ENCODE measurements around the gene PMFBP1.
A peak's percentile ranks its signal among the peaks of the same experiment; 100 is the strongest.
"Not testable (repeated sequence)": the region's sequence is repeated elsewhere in the genome, so short reads cannot be mapped to it uniquely, and the experiment has no call there.

The PMFBP1 gene

DNA sequence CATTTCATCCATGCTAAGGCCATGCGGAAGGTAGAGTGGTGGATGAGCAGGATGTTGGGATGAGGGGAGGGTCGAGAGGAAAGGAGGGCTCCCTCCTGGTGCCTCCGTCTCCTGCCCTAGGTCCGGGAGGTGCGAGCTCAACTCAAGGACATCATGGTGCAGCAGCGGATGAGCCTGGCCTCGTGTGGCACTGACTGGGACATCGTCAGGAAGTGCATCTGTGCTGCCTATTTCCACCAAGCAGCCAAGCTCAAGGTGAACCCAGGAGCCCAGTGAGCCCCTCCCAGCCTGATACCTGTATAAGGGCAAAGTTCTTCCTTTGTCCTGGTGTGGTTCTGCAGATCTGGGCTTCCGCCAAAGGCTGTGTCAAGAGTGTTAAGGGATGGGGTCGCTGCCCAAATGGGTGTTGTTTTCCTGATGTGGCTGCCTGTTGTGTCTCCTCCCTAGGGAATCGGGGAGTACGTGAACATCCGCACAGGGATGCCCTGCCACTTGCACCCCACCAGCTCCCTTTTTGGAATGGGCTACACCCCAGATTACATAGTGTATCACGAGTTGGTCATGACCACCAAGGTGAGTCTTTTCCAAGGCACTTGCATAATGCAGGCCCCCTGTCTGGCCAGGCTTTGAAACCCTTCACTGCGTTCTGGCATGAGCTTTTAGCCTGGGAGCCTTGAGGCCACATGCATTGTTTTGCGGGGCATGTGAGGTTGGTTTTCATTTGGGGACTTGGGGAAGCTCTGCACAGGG, 63.4 kb downstream of the PMFBP1 start:
- no peaks in the 10 kb centered on the region for H3K4me1 Mint-ChIP-seq
- no peaks in the 10 kb centered on the region for H3K27me3 Mint-ChIP-seq
- H3K9me3 Mint-ChIP-seq, result no peaks in the 10 kb centered on the region
- no peak overlapping the region for H3K4me3 Mint-ChIP-seq
- no peak overlapping the region for H3K27ac Mint-ChIP-seq
- H3K36me3 Mint-ChIP-seq, result peaks cover 21% of the 10 kb centered on the region

DNA sequence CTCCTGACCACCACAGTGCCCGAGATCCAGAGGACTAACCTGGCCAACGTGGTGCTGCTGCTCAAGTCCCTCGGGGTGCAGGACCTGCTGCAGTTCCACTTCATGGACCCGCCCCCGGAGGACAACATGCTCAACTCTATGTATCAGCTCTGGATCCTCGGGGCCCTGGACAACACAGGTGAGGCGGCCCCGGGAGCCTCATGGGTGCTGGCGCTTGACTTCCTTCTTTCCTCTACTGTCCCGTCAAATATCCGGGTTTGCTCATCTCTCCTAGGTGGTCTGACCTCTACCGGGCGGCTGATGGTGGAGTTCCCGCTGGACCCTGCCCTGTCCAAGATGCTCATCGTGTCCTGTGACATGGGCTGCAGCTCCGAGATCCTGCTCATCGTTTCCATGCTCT, 64.6 kb downstream of the PMFBP1 start:
- H3K4me1 Mint-ChIP-seq, result no peaks in the 10 kb centered on the region
- H3K4me3 Mint-ChIP-seq, result no peak overlapping the region
- no peaks in the 10 kb centered on the region for H3K27me3 Mint-ChIP-seq
- H3K27ac Mint-ChIP-seq, result no peak overlapping the region
- H3K36me3 Mint-ChIP-seq, result peaks cover 25% of the 10 kb centered on the region
- H3K9me3 Mint-ChIP-seq, result no peaks in the 10 kb centered on the region

DNA sequence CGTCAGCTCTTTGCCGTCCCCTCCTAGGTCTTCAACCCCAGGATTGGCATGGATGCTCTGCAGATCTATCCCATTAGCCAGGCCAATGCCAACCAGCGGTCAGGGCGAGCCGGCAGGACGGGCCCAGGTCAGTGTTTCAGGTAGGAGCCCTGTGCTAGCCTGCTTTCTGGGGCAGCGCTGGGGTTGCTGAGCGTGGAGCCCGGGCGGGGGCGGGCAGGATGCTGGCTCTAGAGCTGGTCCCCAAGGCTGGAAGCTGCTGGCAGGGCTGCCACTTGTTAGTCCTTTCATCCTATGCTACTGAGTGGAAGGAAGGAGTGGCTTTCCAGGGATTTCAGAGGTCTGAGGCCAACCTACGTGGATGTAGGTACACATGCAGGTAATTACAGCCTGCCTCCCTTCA, 66.0 kb downstream of the PMFBP1 start:
- Mint-ChIP-seq H3K36me3 (peaks cover 29% of the 10 kb centered on the region), H3K9me3 (no peaks in the 10 kb centered on the region), H3K4me3 (no peak overlapping the region), H3K27ac (no peak overlapping the region), H3K4me1 (no peaks in the 10 kb centered on the region), H3K27me3 (no peaks in the 10 kb centered on the region)

DNA sequence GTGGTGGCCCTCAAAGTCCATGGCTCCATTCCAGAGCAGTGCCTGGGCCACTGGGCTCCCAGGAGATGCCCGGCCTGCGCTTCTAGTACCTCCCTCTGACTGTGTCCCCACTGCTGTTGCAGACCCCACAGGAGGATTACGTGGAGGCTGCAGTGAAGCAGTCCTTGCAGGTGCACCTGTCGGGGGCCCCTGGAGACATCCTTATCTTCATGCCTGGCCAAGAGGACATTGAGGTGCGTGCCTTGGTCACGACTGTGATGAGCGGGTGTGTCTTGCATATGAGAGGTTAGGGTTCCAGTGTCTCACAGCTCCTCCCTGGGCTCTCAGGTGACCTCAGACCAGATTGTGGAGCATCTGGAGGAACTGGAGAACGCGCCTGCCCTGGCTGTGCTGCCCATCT, 67.0 kb downstream of the PMFBP1 start:
- Mint-ChIP-seq H3K4me3 (no peak overlapping the region), H3K9me3 (no peaks in the 10 kb centered on the region), H3K27me3 (no peaks in the 10 kb centered on the region), H3K4me1 (no peaks in the 10 kb centered on the region), H3K27ac (no peak overlapping the region), H3K36me3 (peaks cover 26% of the 10 kb centered on the region)

DNA sequence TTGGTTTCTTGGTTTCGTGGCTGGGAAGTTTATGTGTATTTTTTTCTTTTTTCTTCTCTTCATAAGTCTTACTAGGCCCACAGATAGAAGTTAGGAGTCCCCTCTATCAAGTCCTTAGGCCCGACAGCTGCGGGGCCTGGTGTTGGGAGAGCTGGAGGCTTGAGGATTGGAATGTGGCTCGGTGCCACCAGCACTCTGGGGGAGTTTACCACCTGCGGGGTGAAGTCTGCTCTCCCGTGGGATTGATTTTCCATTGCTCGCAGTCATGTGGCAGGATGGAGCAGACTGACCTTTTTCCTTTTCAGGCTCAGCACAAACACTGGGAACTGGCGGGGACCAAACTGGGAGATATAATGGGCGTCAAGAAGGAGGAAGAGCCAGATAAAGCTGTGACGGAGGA, 70.8 kb downstream of the PMFBP1 start:
- no peaks in the 10 kb centered on the region for H3K27me3 Mint-ChIP-seq
- H3K27ac Mint-ChIP-seq, result no peak overlapping the region
- no peaks in the 10 kb centered on the region for H3K9me3 Mint-ChIP-seq
- H3K4me1 Mint-ChIP-seq, result peaks cover 10% of the 10 kb centered on the region
- peaks cover 27% of the 10 kb centered on the region for H3K36me3 Mint-ChIP-seq
- no peak overlapping the region for H3K4me3 Mint-ChIP-seq

DNA sequence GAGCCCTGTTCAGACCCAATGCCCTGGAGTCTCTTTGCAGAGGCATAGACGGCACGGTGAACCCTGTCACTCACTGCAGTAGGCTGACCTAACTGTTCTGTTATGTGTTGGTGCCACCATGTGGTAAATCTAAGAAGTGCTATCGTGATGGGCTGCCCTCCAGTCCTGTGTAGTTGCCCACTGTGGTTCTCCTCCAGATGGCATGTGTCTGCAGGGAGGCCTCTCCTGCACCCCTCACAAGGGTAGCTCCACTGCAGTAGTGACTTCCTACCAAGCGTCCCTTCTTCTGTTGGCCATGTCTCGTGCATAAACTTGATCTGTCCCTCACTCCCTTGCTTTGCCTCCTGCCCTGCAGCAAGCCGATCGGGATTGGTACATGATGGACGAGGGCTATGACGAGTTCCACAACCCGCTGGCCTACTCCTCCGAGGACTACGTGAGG, 72.6 kb downstream of the PMFBP1 start:
- no peaks in the 10 kb centered on the region for H3K27me3 Mint-ChIP-seq
- H3K4me1 Mint-ChIP-seq, result peaks cover 26% of the 10 kb centered on the region
- peaks cover 28% of the 10 kb centered on the region for H3K36me3 Mint-ChIP-seq
- no peak overlapping the region for H3K27ac Mint-ChIP-seq
- H3K4me3 Mint-ChIP-seq, result no peak overlapping the region
- no peaks in the 10 kb centered on the region for H3K9me3 Mint-ChIP-seq

DNA sequence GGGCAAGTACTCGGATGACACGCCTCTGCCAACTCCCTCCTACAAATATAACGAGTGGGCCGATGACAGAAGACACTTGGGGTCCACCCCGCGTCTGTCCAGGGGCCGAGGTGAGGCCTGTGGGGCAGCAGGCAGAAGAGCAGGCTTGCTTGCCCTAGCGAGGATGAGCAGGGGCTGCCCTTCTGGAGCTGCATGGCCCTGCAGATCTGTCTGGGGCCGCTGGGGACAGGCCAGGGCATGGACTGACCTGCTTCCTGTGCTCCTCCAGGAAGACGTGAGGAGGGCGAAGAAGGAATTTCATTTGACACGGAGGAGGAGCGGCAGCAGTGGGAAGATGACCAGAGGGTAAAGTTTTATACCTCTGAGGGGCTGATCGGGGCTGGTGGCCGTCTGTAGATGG, 73.0 kb downstream of the PMFBP1 start:
- H3K27me3 Mint-ChIP-seq, result no peaks in the 10 kb centered on the region
- H3K27ac Mint-ChIP-seq, result no peak overlapping the region
- peaks cover 26% of the 10 kb centered on the region for H3K4me1 Mint-ChIP-seq
- H3K9me3 Mint-ChIP-seq, result no peaks in the 10 kb centered on the region
- peaks cover 28% of the 10 kb centered on the region for H3K36me3 Mint-ChIP-seq
- H3K4me3 Mint-ChIP-seq, result no peak overlapping the region

DNA sequence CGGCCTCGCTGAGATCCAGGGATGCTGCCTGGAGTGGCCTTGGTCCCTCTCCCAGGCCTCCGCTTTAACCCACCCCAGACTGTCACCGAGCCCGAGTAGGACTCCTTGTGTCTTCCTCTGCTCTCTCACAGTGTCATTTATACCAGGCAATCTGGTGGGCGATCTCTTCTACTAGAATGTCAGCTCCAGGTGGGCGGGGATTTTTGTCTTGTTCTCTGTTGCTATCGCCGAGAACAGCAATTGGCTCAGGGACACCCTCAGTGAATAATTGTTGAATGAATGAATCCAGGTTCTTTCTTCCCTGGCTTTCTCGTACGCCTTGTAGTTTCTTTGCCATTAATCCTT, 77.7 kb downstream of the PMFBP1 start:
- peaks cover 53% of the 10 kb centered on the region for H3K4me1 Mint-ChIP-seq
- H3K9me3 Mint-ChIP-seq, result no peaks in the 10 kb centered on the region
- H3K36me3 Mint-ChIP-seq, result peaks cover 19% of the 10 kb centered on the region
- H3K27me3 Mint-ChIP-seq, result no peaks in the 10 kb centered on the region
- H3K4me3 Mint-ChIP-seq, result peak overlapping the region; percentile 99
- H3K27ac Mint-ChIP-seq, result peak overlapping the region; percentile 96

DNA sequence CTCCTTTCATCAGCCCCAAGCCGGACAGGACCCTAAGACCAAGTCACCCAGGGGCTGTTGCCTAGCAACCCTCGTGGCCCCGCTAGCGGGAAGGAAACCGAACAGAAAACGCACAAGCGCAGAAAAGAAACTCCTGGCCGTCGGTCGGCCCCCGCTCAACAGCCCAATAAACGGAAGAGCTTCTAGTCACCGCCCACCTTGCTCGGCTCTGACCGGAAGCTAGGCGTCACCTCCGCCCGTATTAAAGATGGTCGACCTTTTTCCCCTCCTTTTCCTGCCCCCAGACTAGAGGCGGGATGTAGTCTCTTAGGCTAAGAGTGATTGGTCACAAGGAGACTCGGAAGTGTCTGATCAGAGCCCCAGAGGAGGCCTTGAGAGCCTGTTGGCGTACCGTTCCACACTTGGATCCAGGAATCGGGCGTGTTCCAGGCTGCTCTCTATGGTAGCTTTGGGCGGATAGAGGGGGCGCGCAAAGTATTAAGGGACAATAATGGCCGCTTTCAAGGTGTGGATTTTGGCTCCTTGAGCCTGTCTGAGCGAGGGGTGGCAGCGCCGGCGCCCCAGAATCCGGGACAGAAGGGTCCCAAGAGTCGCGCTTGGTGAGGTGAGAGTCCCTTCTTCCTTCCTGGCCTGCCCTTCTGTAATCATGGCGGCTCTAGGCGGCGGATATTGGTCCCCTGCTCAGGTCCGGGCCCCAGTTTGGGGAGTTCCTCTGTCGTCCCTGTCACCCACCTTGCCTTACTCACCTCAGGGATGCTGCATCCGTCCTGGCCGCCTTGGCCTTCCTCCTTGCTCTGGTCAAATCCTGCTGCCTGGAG, 78.3 kb downstream of the PMFBP1 start, which contains the start of the genes DHX38 and TXNL4B:
Gene DHX38 (plus strand): TSS at position 400 of the 818 bp plus-strand sequence. CDS start 2,311 bp downstream, outside the sequence.
Gene TXNL4B (minus strand): TSS at position 173 of the 818 bp plus-strand sequence. CDS start 2,871 bp downstream, outside the sequence.
- Mint-ChIP-seq H3K27me3 (no peaks in the 10 kb centered on the region), H3K4me3 (peak within 1 kb of the TSS; percentile 99), H3K27ac (peak within 1 kb of the TSS; percentile 96), H3K36me3 (peaks cover 25% of the 10 kb centered on the region), H3K4me1 (peaks cover 58% of the 10 kb centered on the region), H3K9me3 (no peaks in the 10 kb centered on the region)

DNA sequence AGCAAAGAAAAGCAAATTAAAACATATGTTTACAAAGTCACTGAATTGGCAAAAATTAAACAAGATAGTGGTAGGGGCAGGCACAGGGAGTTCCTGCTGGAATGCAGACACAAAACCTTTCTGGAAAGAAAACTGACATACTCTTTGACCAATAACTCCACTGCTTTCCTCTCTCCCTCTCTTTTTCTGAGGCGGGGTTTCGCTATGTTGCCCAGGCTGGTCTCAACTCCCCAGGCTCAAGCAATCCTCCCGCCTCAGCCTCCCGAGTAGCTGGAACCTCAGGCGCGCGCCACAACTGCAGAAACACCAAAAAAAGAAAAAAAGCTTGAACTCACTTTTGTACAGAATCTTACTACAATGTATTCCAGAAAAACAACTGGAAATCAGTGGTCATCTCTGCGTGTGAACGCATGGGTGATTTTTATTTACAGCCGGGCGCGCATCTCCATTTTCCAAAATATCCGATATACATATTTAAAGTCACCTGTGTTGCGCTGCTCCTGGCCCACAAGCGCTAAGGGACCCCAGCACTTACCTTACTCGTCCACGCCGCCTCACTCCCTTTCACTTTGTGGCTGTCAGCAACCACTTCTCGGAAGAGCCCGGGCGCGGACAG, 79.0 kb downstream of the PMFBP1 start:
- peaks cover 58% of the 10 kb centered on the region for H3K4me1 Mint-ChIP-seq

DNA sequence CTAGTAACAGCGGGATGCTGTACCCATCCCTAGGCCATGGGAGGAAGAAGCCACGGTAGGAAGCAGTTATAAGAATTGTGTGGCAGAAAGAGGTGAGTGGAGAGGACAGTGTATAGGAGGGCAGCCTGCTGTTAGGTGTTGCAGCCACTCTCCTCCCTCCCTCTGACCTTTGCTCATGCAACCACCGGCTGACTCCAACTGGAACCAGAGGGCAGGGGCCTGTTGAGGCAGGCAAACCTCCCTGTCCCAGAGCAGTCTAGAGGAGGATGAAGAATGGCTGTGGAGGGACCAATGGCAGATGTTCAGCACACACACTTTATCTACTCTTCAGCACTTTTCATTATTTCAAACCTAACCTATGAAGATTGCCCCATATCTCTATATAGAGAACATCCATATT, 80.7 kb downstream of the PMFBP1 start:
- Mint-ChIP-seq H3K9me3 (no peaks in the 10 kb centered on the region), H3K27ac (peak overlapping the region; percentile 51), H3K4me1 (peaks cover 48% of the 10 kb centered on the region), H3K27me3 (no peaks in the 10 kb centered on the region), H3K36me3 (peaks cover 17% of the 10 kb centered on the region), H3K4me3 (peak overlapping the region; percentile 99)

More for the DNA sequence above, 79.0 kb downstream of the PMFBP1 start:
- Mint-ChIP-seq H3K27ac (peak overlapping the region; percentile 96), H3K4me3 (peak overlapping the region; percentile 99), H3K36me3 (peaks cover 24% of the 10 kb centered on the region), H3K9me3 (no peaks in the 10 kb centered on the region), H3K27me3 (no peaks in the 10 kb centered on the region)

DNA sequence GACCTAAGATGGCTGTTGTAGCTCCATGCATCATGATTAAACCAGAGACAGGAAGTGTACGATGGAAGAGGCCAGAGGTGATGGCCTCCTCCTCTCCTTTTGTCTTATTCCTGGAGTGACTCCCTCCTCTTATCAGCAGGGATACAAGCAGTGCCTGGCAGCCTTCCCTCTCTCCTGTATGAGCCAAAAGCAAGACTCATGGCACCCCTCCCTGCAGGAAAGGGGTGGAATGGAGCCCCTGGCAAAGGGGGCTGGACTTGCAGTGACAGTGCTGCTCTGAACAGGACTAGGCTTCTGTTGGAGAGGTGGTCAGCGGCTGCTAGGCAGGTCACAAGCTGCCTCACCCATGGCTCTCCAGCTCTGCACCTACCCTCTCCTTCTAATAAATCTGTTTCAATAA, 87.0 kb downstream of the PMFBP1 start:
- Mint-ChIP-seq H3K27me3 (no peaks in the 10 kb centered on the region), H3K27ac (no peak overlapping the region), H3K36me3 (peaks cover 29% of the 10 kb centered on the region), H3K4me1 (peaks cover 5% of the 10 kb centered on the region), H3K4me3 (no peak overlapping the region), H3K9me3 (no peaks in the 10 kb centered on the region)

DNA sequence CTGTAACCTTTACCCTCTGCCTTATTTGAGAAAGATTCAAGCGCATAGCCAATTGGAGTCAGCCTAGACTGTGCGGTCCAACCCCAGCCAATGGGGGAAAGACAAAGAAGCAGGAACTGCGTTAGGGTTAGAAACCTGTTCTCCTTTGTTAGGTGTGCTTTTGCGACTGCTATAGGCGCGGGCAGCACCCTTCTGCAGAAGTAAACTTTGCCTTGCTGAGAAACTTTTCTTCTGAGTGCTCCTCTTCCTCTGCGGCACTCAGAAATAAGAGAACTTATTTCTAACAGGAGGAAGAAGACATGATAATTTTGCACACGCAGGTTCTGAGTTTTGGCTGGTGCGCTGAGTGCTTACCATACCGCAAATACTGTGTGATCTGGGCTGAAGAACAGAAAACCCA, 87.5 kb downstream of the PMFBP1 start:
- Mint-ChIP-seq H3K4me1 (peaks cover 5% of the 10 kb centered on the region), H3K36me3 (peaks cover 29% of the 10 kb centered on the region), H3K9me3 (no peaks in the 10 kb centered on the region), H3K27me3 (no peaks in the 10 kb centered on the region), H3K4me3 (no peak overlapping the region), H3K27ac (no peak overlapping the region)

DNA sequence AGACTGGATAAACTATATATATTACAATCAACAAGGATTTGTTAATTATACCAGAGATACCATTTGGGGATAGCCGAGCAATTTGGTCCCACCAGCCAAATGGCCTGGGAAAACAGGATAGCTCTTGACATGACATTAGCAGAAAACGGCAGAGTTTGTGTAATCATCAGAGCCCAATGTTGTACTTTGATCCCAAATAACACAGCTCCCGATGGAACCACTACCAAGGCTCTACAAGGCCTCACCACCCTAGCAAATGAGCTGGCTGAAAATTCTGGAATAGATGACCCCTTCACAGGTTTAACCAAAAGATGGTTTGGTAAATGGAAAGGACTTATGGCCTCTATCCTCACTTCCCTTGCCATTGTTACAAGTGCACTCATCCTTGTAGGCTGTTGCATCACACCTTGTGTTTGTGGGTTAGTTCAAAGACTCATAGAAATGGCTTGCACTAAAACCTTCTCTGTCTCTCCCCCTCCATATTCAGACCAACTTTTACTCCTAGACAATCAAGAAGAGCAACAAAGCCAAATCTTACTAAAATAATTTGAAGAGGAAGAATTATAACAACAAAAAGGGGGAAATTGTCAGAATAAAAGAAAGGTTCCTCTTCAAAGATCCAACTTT, 88.1 kb downstream of the PMFBP1 start:
- no peak overlapping the region for H3K27ac Mint-ChIP-seq
- H3K4me3 Mint-ChIP-seq, result no peak overlapping the region
- no peaks in the 10 kb centered on the region for H3K9me3 Mint-ChIP-seq
- H3K36me3 Mint-ChIP-seq, result peaks cover 25% of the 10 kb centered on the region
- H3K4me1 Mint-ChIP-seq, result peaks cover 2% of the 10 kb centered on the region
- H3K27me3 Mint-ChIP-seq, result no peaks in the 10 kb centered on the region

DNA sequence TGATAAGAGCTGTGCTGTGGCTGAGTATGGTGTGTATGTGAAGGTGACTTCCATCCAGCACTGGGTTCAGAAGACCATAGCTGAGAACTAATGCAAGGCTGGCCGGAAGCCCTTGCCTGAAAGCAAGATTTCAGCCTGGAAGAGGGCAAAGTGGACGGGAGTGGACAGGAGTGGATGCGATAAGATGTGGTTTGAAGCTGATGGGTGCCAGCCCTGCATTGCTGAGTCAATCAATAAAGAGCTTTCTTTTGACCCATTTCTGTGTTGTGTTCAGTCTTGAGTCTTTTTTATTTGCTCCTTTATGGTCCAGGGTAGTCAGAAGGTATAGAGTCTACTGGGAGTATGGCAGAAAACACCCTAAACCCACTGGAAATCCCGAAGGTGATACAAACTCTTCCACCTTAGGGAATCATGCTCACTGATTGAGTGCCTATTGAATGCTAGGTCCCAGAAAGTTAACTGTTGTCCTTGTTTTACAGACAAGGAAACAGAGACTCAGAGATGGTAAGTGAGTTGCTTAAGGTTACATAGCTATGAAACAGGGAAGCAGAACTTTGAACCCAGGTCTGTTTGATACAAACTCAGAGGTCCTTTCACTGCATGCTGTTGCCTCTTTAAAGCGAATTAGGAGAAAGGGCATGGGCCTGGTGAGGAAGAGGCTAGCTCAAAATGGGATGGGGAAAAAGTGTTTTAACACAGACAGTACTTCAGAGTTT, 94.8 kb downstream of the PMFBP1 start:
- H3K36me3 Mint-ChIP-seq, H3K4me3 Mint-ChIP-seq, H3K27ac Mint-ChIP-seq, H3K4me1 Mint-ChIP-seq, H3K27me3 Mint-ChIP-seq, H3K9me3 Mint-ChIP-seq: not testable (repeated sequence)
